SK-N-SH (cell line): ENCODE measurements around the gene TP73. TPM values are rescaled to one million over a fixed set of nuclear protein-coding genes. Genes with fewer than 3 reads are reported as not detected.

ENCODE experiments used
- CTCF ChIA-PET: fragments of 300-600, 350-600 bp; formaldehyde crosslinking; extraction: SDS; loops from one replicate; lab custom pipeline; 2021; lab: Yijun Ruan, JAX
- POLR2A ChIA-PET: fragments of 350-600 bp; sonication (Branson Sonifier 250); formaldehyde crosslinking; extraction: SDS; loops from one replicate; lab custom pipeline; 2020; ENCODE audit warnings: antibody characterized with exemption, inconsistent platforms; lab: Yijun Ruan, JAX
- DNase-seq: peaks from one replicate; pipeline ENCODE4 v3.0.0; 2012
- H2AFZ ChIP-seq: fragments of 200-600 bp; sonication (generic); 2 replicates; pipeline ENCODE4 v1.8.1; 2016; ENCODE audit warnings: antibody characterized with exemption, mild to moderate bottlenecking, low read depth
- H3F3A ChIP-seq: fragments of 200-600 bp; sonication (generic); replicated peaks from 2 replicates; pipeline ENCODE3; 2016; ENCODE audit warnings: antibody characterized with exemption, mild to moderate bottlenecking; ENCODE audit not compliant: insufficient read depth
- H3K27ac ChIP-seq, 2 experiments: fragments of 200-500 bp in 1 of 2; fragments of 200-600 bp in 1 of 2; sonication (Bioruptor generic) in 1 of 2; sonication (generic), shearing (Covaris generic) in 1 of 2; 2 replicates each; pipeline versions ENCODE4 v1.5.1 to v1.6.1; 2014 to 2016; ENCODE audit warnings: low read depth in 2 of 2, inconsistent platforms in 1 of 2, low read length in 1 of 2, mild to moderate bottlenecking in 1 of 2, mixed read lengths in 1 of 2
- H3K27me3 ChIP-seq: fragments of 200-600 bp; sonication (generic), shearing (Covaris generic); 2 replicates; pipeline ENCODE4 v1.6.1; 2016; ENCODE audit warnings: mixed run types; ENCODE audit not compliant: insufficient read depth
- H3K36me3 ChIP-seq, 2 experiments: fragments of 200-500 bp in 1 of 2; fragments of 200-600 bp in 1 of 2; sonication (Bioruptor generic) in 1 of 2; sonication (generic) in 1 of 2; replicated peaks in 1 of 2; 2 replicates each; pipeline versions ENCODE3 to v1.5.1; 2014 to 2016; ENCODE audit warnings: low read length in 1 of 2, mild to moderate bottlenecking in 1 of 2; ENCODE audit not compliant: insufficient read depth in 2 of 2, control insufficient read depth in 1 of 2
- H3K4me1 ChIP-seq, 2 experiments: fragments of 200-500 bp in 1 of 2; fragments of 200-600 bp in 1 of 2; sonication (Bioruptor generic) in 1 of 2; sonication (generic), shearing (Covaris generic) in 1 of 2; 2 replicates each; pipeline versions ENCODE4 v1.5.1 to v1.6.1; 2014 to 2016; ENCODE audit warnings: low read depth in 1 of 2, low read length in 1 of 2, mixed run types in 1 of 2; ENCODE audit not compliant: insufficient read depth in 2 of 2, control insufficient read depth in 1 of 2
- H3K4me2 ChIP-seq: fragments of 200-600 bp; sonication (generic), shearing (Covaris generic); 2 replicates; pipeline ENCODE4 v1.6.1; 2017; ENCODE audit warnings: mixed run types
- H3K4me3 ChIP-seq, 2 experiments: fragments of 200-500 bp in 1 of 2; fragments of 200-600 bp in 1 of 2; sonication (Bioruptor generic) in 1 of 2; sonication (generic), shearing (Covaris generic) in 1 of 2; 2 replicates each; pipeline versions ENCODE4 v1.5.1 to v1.8.1; 2014 to 2016; ENCODE audit warnings: low read depth in 2 of 2, inconsistent platforms in 1 of 2, low read length in 1 of 2, mild to moderate bottlenecking in 1 of 2, mixed read lengths in 1 of 2, moderate library complexity in 1 of 2
- H3K79me2 ChIP-seq: fragments of 200-600 bp; sonication (generic); 2 replicates; pipeline ENCODE4 v1.8.1; 2017; ENCODE audit warnings: mild to moderate bottlenecking; ENCODE audit not compliant: insufficient read depth
- H3K9ac ChIP-seq: fragments of 200-600 bp; sonication (generic); 2 replicates; pipeline ENCODE4 v1.6.1; 2017; ENCODE audit warnings: mixed run types
- H3K9me2 ChIP-seq: fragments of 200-600 bp; sonication (generic); 2 replicates; pipeline ENCODE4 v1.6.1; 2017; ENCODE audit warnings: mixed run types
- H3K9me3 ChIP-seq: fragments of 200-600 bp; sonication (generic); 2 replicates; pipeline ENCODE4 v1.6.1; 2017; ENCODE audit warnings: mixed run types, mild to moderate bottlenecking, moderate library complexity
- H4K20me1 ChIP-seq: fragments of 200-600 bp; sonication (generic); 2 replicates; pipeline ENCODE4 v1.6.1; 2017; ENCODE audit warnings: mild to moderate bottlenecking, mixed run types; ENCODE audit not compliant: insufficient read depth
- CHD2 ChIP-seq: fragments of 150-350 bp; IDR thresholded peaks from 2 replicates; pipeline ENCODE4 v1.6.1; 2018; ENCODE audit warnings: low read length; ENCODE audit not compliant: partially characterized antibody
- CTCF ChIP-seq: fragments of 200-600 bp; sonication (generic); IDR thresholded peaks from 2 replicates; pipeline ENCODE4 v1.6.1; 2017; ENCODE audit warnings: antibody characterized with exemption, mild to moderate bottlenecking, moderate library complexity
- EZH2phosphoT487 ChIP-seq: fragments of 200-600 bp; sonication (generic); IDR thresholded peaks from 2 replicates; pipeline ENCODE4 v1.6.1; 2017; ENCODE audit warnings: low read depth, mixed run types, mild to moderate bottlenecking, antibody characterized with exemption, moderate library complexity, borderline replicate concordance
- FOSL2 ChIP-seq: IDR thresholded peaks from 2 replicates; pipeline ENCODE4 v1.4.0; 2012; ENCODE audit warnings: low read depth, mild to moderate bottlenecking, moderate library complexity, borderline replicate concordance
- GABPA ChIP-seq: IDR thresholded peaks from 2 replicates; pipeline ENCODE4 v1.4.0; 2012; ENCODE audit warnings: low read depth, mild to moderate bottlenecking
- JUND ChIP-seq: IDR thresholded peaks from 2 replicates; pipeline ENCODE4 v1.4.0; 2012
- MAX ChIP-seq: IDR thresholded peaks from 2 replicates; pipeline ENCODE4 v1.4.0; 2012; ENCODE audit warnings: low read depth
- MEF2A ChIP-seq: IDR thresholded peaks from 2 replicates; pipeline ENCODE4 v1.4.0; 2012; ENCODE audit warnings: low read depth, borderline replicate concordance
- NFIC ChIP-seq: IDR thresholded peaks from 2 replicates; pipeline ENCODE4 v1.4.0; 2012; ENCODE audit warnings: borderline replicate concordance
- NRF1 ChIP-seq: IDR thresholded peaks from 2 replicates; pipeline ENCODE4 v1.6.1; 2012; ENCODE audit warnings: low read depth, mild to moderate bottlenecking, low read length
- PBX3 ChIP-seq: IDR thresholded peaks from 2 replicates; pipeline ENCODE4; 2012
- RAD21 ChIP-seq: IDR thresholded peaks from 2 replicates; pipeline ENCODE4 v1.6.1; 2012; ENCODE audit warnings: mild to moderate bottlenecking, low read length
- RCOR1 ChIP-seq: fragments of 150-350 bp; IDR thresholded peaks from 2 replicates; pipeline ENCODE4 v1.6.1; 2017; ENCODE audit warnings: antibody characterized with exemption, low read length
- RFX5 ChIP-seq: IDR thresholded peaks from 2 replicates; pipeline ENCODE4 v1.6.1; 2012; ENCODE audit warnings: mild to moderate bottlenecking, improper control_type of control experiment, low read length
- SIN3A ChIP-seq: IDR thresholded peaks from 2 replicates; pipeline ENCODE4 v1.6.1; 2012; ENCODE audit warnings: low read depth, mild to moderate bottlenecking, low read length, moderate library complexity, borderline replicate concordance
- TAF1 ChIP-seq: IDR thresholded peaks from 2 replicates; pipeline ENCODE4 v1.6.1; 2012; ENCODE audit warnings: low read depth, mild to moderate bottlenecking, low read length, moderate library complexity, borderline replicate concordance
- TCF12 ChIP-seq: IDR thresholded peaks from 2 replicates; pipeline ENCODE4 v1.4.0; 2012
- TEAD4 ChIP-seq: IDR thresholded peaks from 2 replicates; pipeline ENCODE4 v1.4.0; 2012; ENCODE audit warnings: mild to moderate bottlenecking, borderline replicate concordance; ENCODE audit not compliant: insufficient read depth
- USF2 ChIP-seq: fragments of 150-350 bp; IDR thresholded peaks from 2 replicates; pipeline ENCODE4 v1.6.1; 2017; ENCODE audit warnings: antibody characterized with exemption, low read length, low read depth, borderline replicate concordance
- WGBS: methylation state at CpG from one replicate; pipeline ENCODE4 v1.1.6; 2017; ENCODE audit warnings: low lambda C conversion rate; 5-methylcytosine and 5-hydroxymethylcytosine counted together
- polyA plus RNA-seq, 3 experiments: library from polyadenylated mRNA; depleted of rRNA; stranded (reverse); fragments of >200 nt; gene quantifications; 2 replicates each; pipeline ENCODE4 v1.2.3, GENCODE V29; 2012

TP73 gene
- polyA plus RNA-seq, 1 of the 3 experiments (the other 2 are of a cell fraction): 0.64 TPM

DNA sequence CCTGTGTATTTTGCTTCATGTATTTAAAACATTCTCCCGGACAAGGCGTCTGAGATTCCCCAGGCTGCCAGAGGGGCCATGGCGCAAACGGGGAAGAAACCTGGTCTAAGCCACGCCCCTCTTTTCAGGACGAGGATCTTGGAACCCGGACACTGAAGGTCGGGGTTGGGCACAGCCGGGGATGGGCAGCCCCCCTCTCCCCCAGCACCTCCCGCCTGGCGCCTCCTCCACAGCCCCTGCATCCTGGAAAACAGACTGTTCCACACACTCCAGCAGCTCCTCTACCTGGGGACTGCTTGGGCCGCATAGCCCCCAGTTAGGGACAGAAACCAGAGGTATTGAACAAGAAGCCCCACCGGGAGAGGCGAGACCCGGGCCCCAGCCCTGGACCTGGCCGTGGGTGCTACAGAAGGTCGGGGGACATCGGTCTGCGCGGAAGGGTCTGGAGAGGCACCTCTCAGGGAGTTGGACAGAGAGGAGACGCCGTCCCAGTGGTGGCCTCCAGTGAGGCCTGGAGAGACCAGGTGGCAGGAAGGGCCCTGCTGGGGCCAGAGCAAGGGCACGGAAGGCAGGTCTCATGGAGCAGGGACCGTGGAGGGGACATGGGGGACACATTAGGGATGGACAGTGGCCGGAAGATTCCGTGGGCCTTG, 5.4 kb downstream of the TP73 start:
- H3K9ac ChIP-seq: no peak overlapping the region
- no peaks in the 10 kb centered on the region for H4K20me1 ChIP-seq
- H3K4me2 ChIP-seq: no peak overlapping the region
- no peak for DNase-seq
- no peaks in the 10 kb centered on the region for H3K9me2 ChIP-seq
- H3F3A ChIP-seq: no peaks in the 10 kb centered on the region
- no peaks in the 10 kb centered on the region for H3K79me2 ChIP-seq
- no peak overlapping the region for H2AFZ ChIP-seq
- H3K9me3 ChIP-seq: no peaks in the 10 kb centered on the region
- H3K4me1 ChIP-seq: peaks cover 0 to 5% of the 10 kb centered on the region in 2 experiments; a peak in 1 of 4 replicates
- ChIA-PET CTCF (no interaction called here), POLR2A (no interaction called here)
- WGBS: 82% methylated on average over 23 of the region's 26 CpGs
- no peak overlapping the region for H3K27ac ChIP-seq
- TF ChIP-seq JUND (no peak), EZH2phosphoT487 (no peak), RAD21 (no peak), USF2 (no peak), RFX5 (no peak), NFIC (no peak), RCOR1 (no peak), NRF1 (no peak)
- H3K36me3 ChIP-seq: no peaks in the 10 kb centered on the region
- no peak overlapping the region for H3K4me3 ChIP-seq
- H3K27me3 ChIP-seq: peaks cover 4% of the 10 kb centered on the region; the same call in 1 of the 2 replicates

GRCh38 chr1:3658231-3658615, 5.9 kb downstream of the TP73 start:
- no peak overlapping the region for H3K4me2 ChIP-seq
- no peak overlapping the region for H2AFZ ChIP-seq
- TF ChIP-seq CTCF (no peak), SIN3A (no peak), RFX5 (no peak), EZH2phosphoT487 (no peak), RCOR1 (no peak), TEAD4 (no peak), PBX3 (no peak), JUND (no peak), MEF2A (no peak), FOSL2 (no peak), CHD2 (no peak), TAF1 (no peak), TCF12 (no peak), MAX (no peak), GABPA (no peak), NFIC (no peak)
- CTCF ChIA-PET: interaction anchor here (2.5 kb wide), 1 partner anchor 66 kb away, joined by 13 read pairs; no protein-coding TSS in a partner anchor
- WGBS: 73% methylated on average over 14 of the region's 14 CpGs
- H3K79me2 ChIP-seq: no peaks in the 10 kb centered on the region
- no peak overlapping the region for H3K9ac ChIP-seq
- no peaks in the 10 kb centered on the region for H3K9me3 ChIP-seq
- DNase-seq: no peak
- no peak overlapping the region for H3K4me3 ChIP-seq
- POLR2A ChIA-PET: no interaction called here
- H3K4me1 ChIP-seq: peaks cover 0 to 4% of the 10 kb centered on the region in 2 experiments; a peak in 1 of 4 replicates
- H3F3A ChIP-seq: no peaks in the 10 kb centered on the region
- no peak overlapping the region for H3K27ac ChIP-seq
- no peaks in the 10 kb centered on the region for H3K9me2 ChIP-seq
- no peaks in the 10 kb centered on the region for H3K36me3 ChIP-seq
- peaks cover 4% of the 10 kb centered on the region; the same call in 1 of the 2 replicates for H3K27me3 ChIP-seq
- no peaks in the 10 kb centered on the region for H4K20me1 ChIP-seq
